PC-3 (cell line): ENCODE measurements around the gene MZB1. TPM values are rescaled to one million over a fixed set of nuclear protein-coding genes. Genes with fewer than 3 reads are reported as not detected.

ENCODE experiments used
- ATAC-seq: fragments of 200-7000 bp; cut with Tn5 transposase; 2 replicates; pipeline ENCODE4 v1.9.1; 2020; ENCODE audit warnings: mild to moderate bottlenecking, moderate library complexity
- BruUV-seq: library from RNA; stranded (reverse); fragments of 400-500 nt; replicated peaks from 2 replicates; lab custom pipeline; 2021; lab: Mats Ljungman, UMichigan
- CTCF ChIA-PET: fragments of 300-600 bp; sonication (Branson Sonifier 250); formaldehyde crosslinking; loops from one replicate; lab custom pipeline; 2022; ENCODE audit warnings: antibody characterized with exemption; lab: Charles Lee
- POLR2A ChIA-PET: fragments of 300-600 bp; sonication (Branson Sonifier 250); formaldehyde crosslinking; loops from one replicate; lab custom pipeline; 2022; ENCODE audit warnings: antibody characterized with exemption; ENCODE audit not compliant: unreplicated experiment; lab: Charles Lee
- DNase-seq: peaks from one replicate; pipeline ENCODE4 v3.0.0-alpha.2; 2015
- H2AFZ ChIP-seq: fragments of 300-600 bp; sonication (generic); 2 replicates; pipeline ENCODE4 v1.6.0; 2016; ENCODE audit warnings: antibody characterized with exemption, low read length
- H3F3A ChIP-seq: fragments of 300-600 bp; sonication (generic); one replicate; pipeline ENCODE4 v1.6.0; 2017; ENCODE audit warnings: antibody characterized with exemption, low read length, control low read depth, mild to moderate bottlenecking; ENCODE audit not compliant: unreplicated experiment
- H3K27ac ChIP-seq: fragments of 300-600 bp; sonication (generic); 2 replicates; pipeline ENCODE4 v1.5.1; 2016; ENCODE audit warnings: mild to moderate bottlenecking, low read length
- H3K27me3 ChIP-seq: fragments of 300-600 bp; sonication (generic); 2 replicates; pipeline ENCODE4 v1.6.1; 2016; ENCODE audit warnings: low read length, mixed read lengths
- H3K36me3 ChIP-seq: fragments of 300-600 bp; sonication (generic); 2 replicates; pipeline ENCODE4 v1.6.1; 2016; ENCODE audit warnings: low read depth, mixed run types, low read length, mixed read lengths
- H3K4me1 ChIP-seq: fragments of 300-600 bp; sonication (generic); 2 replicates; pipeline ENCODE4 v1.5.1; 2016; ENCODE audit warnings: low read length; ENCODE audit not compliant: insufficient read depth
- H3K4me2 ChIP-seq: fragments of 300-600 bp; sonication (generic); 2 replicates; pipeline ENCODE4 v1.6.0; 2016; ENCODE audit warnings: low read length
- H3K4me3 ChIP-seq: fragments of 300-600 bp; sonication (generic); 2 replicates; pipeline ENCODE4 v1.5.1; 2016; ENCODE audit warnings: mild to moderate bottlenecking, low read length, mixed read lengths
- H3K79me2 ChIP-seq: fragments of 300-600 bp; sonication (generic); 2 replicates; pipeline ENCODE4 v1.6.1; 2017; ENCODE audit warnings: low read length, mixed read lengths
- H3K9ac ChIP-seq: fragments of 300-600 bp; sonication (generic); 2 replicates; pipeline ENCODE4 v1.6.0; 2016; ENCODE audit warnings: mild to moderate bottlenecking, low read length
- H3K9me2 ChIP-seq: fragments of 300-600 bp; sonication (generic); replicated peaks from 2 replicates; pipeline ENCODE4 v1.6.1; 2016; ENCODE audit warnings: mixed run types, low read length, mixed read lengths
- H3K9me3 ChIP-seq: fragments of 300-600 bp; sonication (generic); 2 replicates; pipeline ENCODE4 v1.6.1; 2016; ENCODE audit warnings: low read length, mixed read lengths
- H4K20me1 ChIP-seq: fragments of 300-600 bp; sonication (generic); 2 replicates; pipeline ENCODE4 v1.6.1; 2016; ENCODE audit warnings: low read length, mixed read lengths
- EZH2 ChIP-seq: fragments of 300-600 bp; sonication (generic); IDR thresholded peaks from one replicate; pipeline ENCODE4 v1.6.1; 2017; ENCODE audit warnings: antibody characterized with exemption, mild to moderate bottlenecking, low read length; ENCODE audit not compliant: unreplicated experiment
- EZH2phosphoT487 ChIP-seq: fragments of 300-600 bp; sonication (generic); IDR thresholded peaks from 2 replicates; pipeline ENCODE4 v1.6.1; 2018; ENCODE audit warnings: mild to moderate bottlenecking, antibody characterized with exemption, low read length, borderline replicate concordance
- intact Hi-C: fragments of 100-400 bp; cut with micrococcal nuclease; formaldehyde crosslinking; loops from 2 replicates; pipeline ENCODE4 v1.9.0; 2023
- total RNA-seq: library from RNA; depleted of rRNA; stranded (reverse); fragments of >200 nt; gene quantifications from 2 replicates; pipeline ENCODE4 v1.2.3, GENCODE V29; 2014
- TF ChIP-seq, protein P1 (sequence below): fragments of 300-600 bp; sonication (generic); conservative IDR thresholded peaks from 2 replicates; pipeline ENCODE4 v1.5.1; 2017; ENCODE audit warnings: antibody characterized with exemption, low read depth, mild to moderate bottlenecking, low read length

MZB1 gene
- total RNA-seq, 1 experiment from 2014 or later: 0.22 TPM

DNA sequence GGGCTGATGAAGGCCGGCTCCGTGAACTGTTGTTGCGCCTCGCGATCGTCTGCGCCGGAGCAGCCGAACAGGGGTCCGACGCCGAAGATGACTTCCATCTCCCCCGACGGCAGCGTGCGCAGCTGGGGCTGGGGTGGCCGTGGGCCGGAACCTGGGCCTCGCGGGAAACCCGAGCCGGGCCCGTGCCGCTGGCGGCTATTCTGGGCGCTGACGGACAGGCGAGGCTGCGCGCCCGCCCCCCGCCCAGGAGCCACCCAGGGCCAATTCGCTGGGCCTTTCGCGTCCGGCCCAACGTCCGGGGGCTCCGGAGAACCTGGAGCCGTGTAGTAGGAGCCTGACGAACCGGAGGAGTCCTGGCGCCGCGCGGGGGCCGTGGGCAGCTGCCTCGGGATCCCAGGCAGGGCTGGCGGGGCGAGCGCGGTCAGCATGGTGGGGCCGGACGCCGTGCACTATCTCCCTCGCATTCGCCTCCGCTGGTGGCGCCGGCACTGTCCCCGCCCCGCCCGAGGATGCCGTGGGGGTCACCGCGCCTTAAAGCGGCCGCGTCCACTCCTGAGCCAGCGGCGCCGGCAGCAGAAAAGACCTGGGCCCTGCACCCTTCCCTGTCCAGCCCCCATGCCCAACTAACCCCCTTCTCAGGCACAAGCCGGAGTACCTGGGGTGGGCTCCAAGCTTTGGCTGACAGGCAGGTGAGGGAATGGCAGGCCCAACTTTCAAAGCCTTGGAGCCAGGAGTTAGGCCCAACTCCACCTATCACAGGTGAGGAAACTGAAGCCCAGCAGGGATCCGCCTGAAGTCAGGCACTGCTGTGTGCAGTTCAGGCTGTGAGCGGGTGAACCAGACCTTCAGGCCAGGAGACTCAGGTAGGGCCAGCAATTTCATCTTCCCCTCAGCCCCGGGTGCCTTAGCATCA lies 5.2 kb upstream of the MZB1 start, which contains the start of gene PROB1:
Gene PROB1 (minus strand): TSS at position 451 of the 913 bp plus-strand sequence. CDS start 23 bp downstream, at position 428.
- Histone ChIP-seq H3K27ac (no peak within 1 kb of the TSS), H3K9me2 (no peaks in the 10 kb centered on the region), H4K20me1 (no peaks in the 10 kb centered on the region), H3K9me3 (no peaks in the 10 kb centered on the region), H3K79me2 (peaks cover 28% of the 10 kb centered on the region), H3K4me3 (no peak within 1 kb of the TSS), H3K36me3 (no peaks in the 10 kb centered on the region), H3K27me3 (no peaks in the 10 kb centered on the region), H3K4me2 (0 out of 2 replicates have a peak within 1 kb of the TSS, but pooled peaks have one; percentile 94), H3K9ac (no peak within 1 kb of the TSS), H2AFZ (no peak within 1 kb of the TSS), H3K4me1 (peaks cover 20% of the 10 kb centered on the region), H3F3A (no peaks in the 10 kb centered on the region)
- no TSS peak for BruUV-seq
- POLR2A ChIA-PET: no interaction called here
- DNase-seq (no peak), ATAC-seq (no peak)
- intact Hi-C loops: no loop called here
- TF ChIP-seq EZH2phosphoT487: no peak
- TF ChIP-seq EZH2: no peak
- TF ChIP-seq, protein P1, sequence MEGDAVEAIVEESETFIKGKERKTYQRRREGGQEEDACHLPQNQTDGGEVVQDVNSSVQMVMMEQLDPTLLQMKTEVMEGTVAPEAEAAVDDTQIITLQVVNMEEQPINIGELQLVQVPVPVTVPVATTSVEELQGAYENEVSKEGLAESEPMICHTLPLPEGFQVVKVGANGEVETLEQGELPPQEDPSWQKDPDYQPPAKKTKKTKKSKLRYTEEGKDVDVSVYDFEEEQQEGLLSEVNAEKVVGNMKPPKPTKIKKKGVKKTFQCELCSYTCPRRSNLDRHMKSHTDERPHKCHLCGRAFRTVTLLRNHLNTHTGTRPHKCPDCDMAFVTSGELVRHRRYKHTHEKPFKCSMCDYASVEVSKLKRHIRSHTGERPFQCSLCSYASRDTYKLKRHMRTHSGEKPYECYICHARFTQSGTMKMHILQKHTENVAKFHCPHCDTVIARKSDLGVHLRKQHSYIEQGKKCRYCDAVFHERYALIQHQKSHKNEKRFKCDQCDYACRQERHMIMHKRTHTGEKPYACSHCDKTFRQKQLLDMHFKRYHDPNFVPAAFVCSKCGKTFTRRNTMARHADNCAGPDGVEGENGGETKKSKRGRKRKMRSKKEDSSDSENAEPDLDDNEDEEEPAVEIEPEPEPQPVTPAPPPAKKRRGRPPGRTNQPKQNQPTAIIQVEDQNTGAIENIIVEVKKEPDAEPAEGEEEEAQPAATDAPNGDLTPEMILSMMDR: no peak
- CTCF ChIA-PET: no interaction called here

DNA sequence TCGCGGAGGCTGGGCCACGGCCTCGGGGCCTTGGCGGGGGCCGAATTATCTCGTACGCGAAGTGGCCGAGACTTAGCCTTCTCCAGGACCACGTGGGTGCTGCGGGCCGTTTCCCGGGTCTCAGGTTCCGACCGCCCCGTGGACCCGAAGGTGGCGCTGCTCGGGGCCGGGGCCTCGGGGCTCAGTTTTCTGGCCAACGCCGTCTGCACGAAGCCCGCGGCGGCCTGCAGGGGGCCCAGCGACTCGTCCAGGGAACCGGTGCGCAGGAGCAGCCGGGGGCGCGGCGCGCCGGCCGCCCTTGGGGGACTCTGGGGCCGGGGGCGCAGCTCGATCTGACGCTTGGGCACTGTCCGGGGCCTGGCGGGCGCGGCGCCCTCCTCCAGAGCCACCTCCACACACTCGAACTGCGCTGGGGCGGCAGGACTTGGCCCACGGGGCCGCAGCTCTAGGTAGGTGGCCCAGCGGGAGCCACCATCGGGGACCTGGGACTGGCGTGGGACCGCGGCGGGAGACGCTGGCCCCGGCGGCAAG lies 4.5 kb upstream of the MZB1 start:
- Histone ChIP-seq H3K9ac (no peak overlapping the region), H3K27ac (no peak overlapping the region), H3K4me3 (no peak overlapping the region), H3K36me3 (no peaks in the 10 kb centered on the region), H3K79me2 (peaks cover 28% of the 10 kb centered on the region), H2AFZ (no peak overlapping the region), H3K9me2 (no peaks in the 10 kb centered on the region), H3K4me1 (peaks cover 20% of the 10 kb centered on the region), H3F3A (no peaks in the 10 kb centered on the region), H4K20me1 (no peaks in the 10 kb centered on the region), H3K4me2 (0 out of 2 replicates have a peak overlapping the region, but pooled peaks have one; percentile 94), H3K9me3 (no peaks in the 10 kb centered on the region), H3K27me3 (no peaks in the 10 kb centered on the region)
- BruUV-seq: no TSS peak
- DNase-seq: no peak
- TF ChIP-seq EZH2phosphoT487 (no peak), EZH2 (no peak)
- TF ChIP-seq, protein P1: no peak
- intact Hi-C loops: no loop called here
- no peak for ATAC-seq
- POLR2A ChIA-PET: no interaction called here
- CTCF ChIA-PET: no interaction called here
